Activated gamma-delta T cell treated with Interleukin-2 at 50 U/mL for 16 hours (primary cell): Measurements from ENCODE around the gene ZNF423.

Source experiments
- DNase-seq: peaks from one replicate; pipeline ENCODE4 v3.0.0-alpha.2; 2020

Gene ZNF423

DNA sequence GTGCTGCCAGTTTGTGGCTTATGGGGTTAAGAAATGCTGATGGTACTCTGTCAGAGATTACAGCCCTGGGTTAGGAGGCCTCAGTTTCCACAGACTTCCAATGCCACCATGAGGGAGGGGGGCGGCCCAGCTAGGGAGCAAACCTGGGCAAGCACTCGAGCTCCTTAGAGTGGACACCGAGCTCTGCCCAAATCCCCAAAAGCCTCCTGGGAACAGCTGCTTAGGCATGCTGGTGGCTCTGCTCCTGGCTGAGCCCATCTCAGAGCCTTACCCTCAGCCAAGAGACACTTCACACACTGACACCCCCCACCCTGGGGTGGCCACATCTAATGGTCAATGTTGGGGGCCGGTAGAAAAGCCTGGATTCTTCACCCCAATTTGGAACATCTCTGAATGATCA lies 416.2 kb downstream of the ZNF423 start:
- no peak for DNase-seq

DNA sequence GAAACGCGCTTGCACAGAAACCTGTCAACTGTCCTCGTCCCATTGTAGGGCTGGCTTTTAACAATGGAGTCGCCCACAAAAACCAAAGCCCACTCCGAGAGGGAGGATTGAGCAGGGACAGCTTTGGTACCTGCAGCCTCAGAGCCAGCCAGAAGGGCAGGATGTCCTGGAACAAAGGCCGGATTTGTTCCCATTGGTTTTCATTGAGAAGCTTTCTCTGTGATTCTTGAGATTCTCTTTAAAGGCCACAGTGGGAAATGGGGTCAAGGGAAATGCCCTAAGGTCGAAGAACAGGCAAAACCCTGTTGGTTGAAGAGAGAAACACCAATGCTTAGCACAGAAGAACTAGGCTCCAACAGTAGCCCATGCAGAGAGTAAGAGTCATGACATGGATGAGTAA lies 416.9 kb downstream of the ZNF423 start:
- no peak for DNase-seq
